GM18526 (cell line): ENCODE measurements around the gene LTBP4.

Experiments used
- POLR2A ChIP-seq: IDR thresholded peaks from 3 replicates; pipeline ENCODE4 v1.6.1; 2011; ENCODE audit not compliant: insufficient read length; ENCODE audit errors: extremely low read depth

Gene LTBP4

GRCh38 chr19:40613690-40614621 is 12.8 kb downstream of the LTBP4 start:
- TF ChIP-seq POLR2A = no peak

- no peak for TF ChIP-seq POLR2A
Measured at GRCh38 chr19:40614622-40615411, 13.6 kb downstream of the LTBP4 start.

GRCh38 chr19:40616178-40616577 is 15.0 kb downstream of the LTBP4 start:
- TF ChIP-seq POLR2A = no peak

GRCh38 chr19:40616941-40617340 is 15.8 kb downstream of the LTBP4 start:
- TF ChIP-seq POLR2A = no peak

- no peak for TF ChIP-seq POLR2A
Measured at GRCh38 chr19:40617961-40618360, 16.8 kb downstream of the LTBP4 start.

- no peak for TF ChIP-seq POLR2A
Measured at GRCh38 chr19:40619333-40620160, 18.4 kb downstream of the LTBP4 start.

GRCh38 chr19:40620161-40620485 is 19.0 kb downstream of the LTBP4 start:
- TF ChIP-seq POLR2A = no peak

- TF ChIP-seq POLR2A = no peak
Measured at GRCh38 chr19:40621283-40621682, 20.1 kb downstream of the LTBP4 start.

- TF ChIP-seq POLR2A = no peak
Measured at GRCh38 chr19:40621966-40622772, 21.0 kb downstream of the LTBP4 start.

- TF ChIP-seq POLR2A = no peak
Measured at GRCh38 chr19:40622773-40623075, 21.6 kb downstream of the LTBP4 start.

- no peak for TF ChIP-seq POLR2A
Measured at GRCh38 chr19:40623403-40624251, 22.5 kb downstream of the LTBP4 start.

- TF ChIP-seq POLR2A = no peak
Measured at GRCh38 chr19:40625406-40626120, 24.4 kb downstream of the LTBP4 start.

- no peak for TF ChIP-seq POLR2A
Measured at GRCh38 chr19:40626918-40627317, 25.7 kb downstream of the LTBP4 start.
